ENCODE data around the gene MARS2.
A peak's percentile ranks its signal among the peaks of the same experiment; 100 is the strongest.
"Not testable (repeated sequence)": the region's sequence is repeated elsewhere in the genome, so short reads cannot be mapped to it uniquely, and the experiment has no call there.

Gene MARS2

GRCh38 chr2:197705121-197705911, at the start of gene MARS2:
Gene MARS2, plus strand, starts transcription at chr2:197705369. Its CDS starts 37 bp downstream, at chr2:197705406.
- peak; percentile 81 for DNase-seq (ENCODE audit: low read depth)

DNA sequence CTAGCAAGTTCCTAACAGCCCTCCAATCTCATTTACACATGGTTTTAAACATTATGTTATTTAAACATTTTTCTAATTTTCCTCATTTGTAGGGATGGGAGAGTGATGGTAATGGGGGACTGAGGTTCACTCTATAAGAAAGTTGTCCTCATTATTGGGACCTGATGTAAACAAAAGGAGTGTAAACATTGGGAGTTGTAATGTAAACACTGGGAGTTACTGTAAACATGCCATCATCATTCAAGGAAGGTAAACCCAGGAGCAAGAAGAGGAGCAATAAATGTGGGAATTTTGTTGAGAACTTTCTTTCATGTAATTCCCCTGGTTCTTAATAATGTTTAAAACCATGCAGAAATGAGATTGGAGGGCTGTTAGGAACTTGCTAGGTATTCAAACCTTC, 47.6 kb upstream of the MARS2 start:
- DNase-seq (ENCODE audit: low read depth), result no peak

DNA sequence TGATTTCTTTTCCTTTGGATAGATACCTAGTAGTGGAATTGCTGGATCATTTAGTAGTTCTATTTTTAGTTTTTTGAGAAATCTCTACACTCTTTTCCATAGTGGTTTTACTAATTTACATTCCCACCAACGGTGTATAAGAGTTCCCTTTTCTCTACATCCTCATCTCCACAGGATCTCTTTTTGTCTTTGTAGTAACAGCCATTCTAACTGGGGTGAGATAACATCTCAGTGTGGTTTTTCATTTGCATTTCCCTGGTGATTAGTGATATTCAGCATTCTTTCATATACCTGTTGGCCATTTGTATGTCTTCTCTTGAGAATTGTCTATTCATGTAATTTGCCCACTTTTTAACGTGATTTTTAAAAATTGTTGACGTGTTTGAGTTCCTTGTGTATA, 43.5 kb upstream of the MARS2 start:
- DNase-seq (ENCODE audit: low read depth), result no peak

- DNase-seq (ENCODE audit: low read depth), result no peak
Measured at GRCh38 chr2:197666277-197666676, 38.9 kb upstream of the MARS2 start.

GRCh38 chr2:197668296-197668695, 36.9 kb upstream of the MARS2 start:
- DNase-seq (ENCODE audit: low read depth), result no peak

- DNase-seq (ENCODE audit: low read depth), result no peak
Measured at GRCh38 chr2:197669077-197669476, 36.1 kb upstream of the MARS2 start.

GRCh38 chr2:197672371-197672893, 32.7 kb upstream of the MARS2 start:
- DNase-seq (ENCODE audit: low read depth), result no peak

- no peak for DNase-seq (ENCODE audit: low read depth)
Measured at GRCh38 chr2:197673106-197673505, 32.1 kb upstream of the MARS2 start.

DNA sequence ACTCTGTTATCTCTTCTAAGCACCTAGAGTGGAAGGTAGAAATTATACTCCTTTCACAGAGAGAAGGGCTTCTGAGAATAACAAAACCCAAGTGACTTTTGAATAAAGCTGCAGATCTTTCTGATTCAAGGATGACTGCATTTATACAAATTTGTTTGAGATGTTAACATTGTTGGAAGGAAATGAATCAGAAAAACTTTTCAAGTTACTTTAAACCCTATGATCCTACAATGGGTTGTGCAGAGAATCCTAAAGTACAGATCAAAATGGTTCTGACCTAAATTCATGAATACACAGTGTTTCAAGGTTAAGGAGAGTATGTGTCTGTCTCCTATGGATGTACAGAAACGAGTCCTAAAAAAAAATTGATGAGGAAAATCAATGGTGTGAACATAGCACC, 31.6 kb upstream of the MARS2 start:
- DNase-seq (ENCODE audit: low read depth), result no peak

DNA sequence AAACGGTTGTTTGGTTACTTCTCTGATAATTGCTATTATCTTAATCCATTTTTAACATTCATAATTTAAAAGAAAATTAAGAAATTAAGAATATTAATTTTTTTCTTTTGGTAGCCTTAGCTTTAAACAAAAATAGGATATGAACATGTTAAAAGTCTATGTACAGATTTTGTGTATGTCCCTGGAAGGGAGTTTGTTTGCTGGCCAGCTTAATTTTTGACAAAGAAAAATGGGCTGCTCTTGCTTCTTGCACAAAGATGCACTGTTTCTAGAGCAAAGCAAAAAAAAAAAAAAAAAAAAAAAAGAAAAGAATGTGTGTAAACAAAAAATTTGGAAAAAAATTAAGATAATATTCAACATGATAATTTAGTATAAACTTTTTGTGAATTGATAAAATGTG, 31.1 kb upstream of the MARS2 start:
- DNase-seq (ENCODE audit: low read depth), result no peak

- no peak for DNase-seq (ENCODE audit: low read depth)
Measured at GRCh38 chr2:197674591-197674990, 30.6 kb upstream of the MARS2 start.

- DNase-seq (ENCODE audit: low read depth), result no peak
Measured at GRCh38 chr2:197675246-197675645, 29.9 kb upstream of the MARS2 start, which contains the start of gene RFTN2. Gene RFTN2, minus strand, starts transcription at chr2:197675587. Its CDS starts 129 bp downstream, at chr2:197675458.

GRCh38 chr2:197675711-197676188, 29.4 kb upstream of the MARS2 start:
- DNase-seq (ENCODE audit: low read depth), result no peak

DNA sequence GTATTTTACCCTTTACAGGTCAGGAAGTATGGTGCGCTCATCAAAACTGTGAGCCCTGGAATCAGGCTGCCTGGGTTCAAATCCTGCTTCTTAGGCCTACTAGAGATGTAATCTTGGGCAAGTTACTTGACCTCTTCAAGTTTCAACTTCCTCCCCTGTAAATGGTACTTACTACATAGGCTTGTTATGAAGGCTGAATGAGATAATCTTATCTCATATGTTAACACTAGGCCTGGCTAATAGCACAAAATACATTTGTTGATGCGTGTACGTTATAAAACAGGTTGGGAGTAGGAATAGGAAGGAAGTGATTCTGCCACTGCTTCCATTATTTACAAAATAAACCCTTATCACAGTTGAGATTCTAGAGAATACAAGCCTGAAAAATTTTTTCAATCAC, 28.1 kb upstream of the MARS2 start:
- DNase-seq (ENCODE audit: low read depth), result no peak

GRCh38 chr2:197677483-197677882, 27.7 kb upstream of the MARS2 start:
- DNase-seq (ENCODE audit: low read depth), result no peak

- not testable (repeated sequence) for DNase-seq (ENCODE audit: low read depth)
Measured at GRCh38 chr2:197695206-197695605, 10.0 kb upstream of the MARS2 start.

DNA sequence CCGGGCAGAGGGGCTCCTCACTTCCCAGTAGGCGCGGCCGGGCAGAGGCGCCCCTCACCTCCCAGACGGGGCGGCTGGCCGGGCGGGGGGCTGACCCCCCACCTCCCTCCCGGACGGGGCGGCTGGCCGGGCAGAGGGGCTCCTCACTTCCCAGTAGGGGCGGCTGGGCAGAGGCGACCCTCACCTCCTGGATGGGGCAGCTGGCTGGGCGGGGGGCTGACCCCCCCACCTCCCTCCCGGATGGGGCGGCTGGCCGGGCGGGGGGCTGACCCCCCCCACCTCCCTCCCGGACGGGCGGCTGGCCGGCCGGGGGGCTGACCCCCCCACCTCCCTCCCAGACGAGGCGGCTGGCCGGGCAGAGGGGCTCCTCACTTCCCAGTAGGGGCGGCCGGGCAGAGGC, 9.2 kb upstream of the MARS2 start:
- DNase-seq (ENCODE audit: low read depth), result not testable (repeated sequence)

DNA sequence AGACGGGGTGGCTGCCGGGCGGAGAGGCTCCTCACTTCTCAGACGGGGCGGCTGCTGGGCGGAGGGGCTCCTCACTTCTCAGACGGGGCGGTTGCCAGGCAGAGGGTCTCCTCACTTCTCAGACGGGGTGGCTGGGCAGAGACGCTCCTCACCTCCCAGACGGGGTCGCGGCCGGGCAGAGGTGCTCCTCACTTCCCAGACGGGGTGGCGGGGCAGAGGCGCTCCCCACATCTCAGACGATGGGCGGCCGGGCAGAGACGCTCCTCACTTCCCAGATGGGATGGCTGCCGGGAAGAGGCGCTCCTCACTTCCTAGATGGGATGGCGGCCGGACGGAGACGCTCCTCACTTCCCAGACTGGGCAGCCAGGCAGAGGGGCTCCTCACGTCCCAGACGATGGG, 8.6 kb upstream of the MARS2 start:
- DNase-seq (ENCODE audit: low read depth), result not testable (repeated sequence)

- DNase-seq (ENCODE audit: low read depth), result not testable (repeated sequence)
Measured at GRCh38 chr2:197699724-197700123, 5.4 kb upstream of the MARS2 start.

- no peak for DNase-seq (ENCODE audit: low read depth)
Measured at GRCh38 chr2:197700960-197701359, 4.2 kb upstream of the MARS2 start.

- peak; percentile 26 for DNase-seq (ENCODE audit: low read depth)
Measured at GRCh38 chr2:197704434-197705120, 592 bp upstream of the MARS2 start.

GRCh38 chr2:197705912-197706838, 1.0 kb downstream of the MARS2 start:
- DNase-seq (ENCODE audit: low read depth), result no peak
